GF-D8 (cell line): ENCODE measurements around the gene EIF1B.

Experiments used
- DNase-seq: peaks from one replicate; lab custom pipeline; 2025; lab: John Stamatoyannopoulos, UW

EIF1B gene

DNA sequence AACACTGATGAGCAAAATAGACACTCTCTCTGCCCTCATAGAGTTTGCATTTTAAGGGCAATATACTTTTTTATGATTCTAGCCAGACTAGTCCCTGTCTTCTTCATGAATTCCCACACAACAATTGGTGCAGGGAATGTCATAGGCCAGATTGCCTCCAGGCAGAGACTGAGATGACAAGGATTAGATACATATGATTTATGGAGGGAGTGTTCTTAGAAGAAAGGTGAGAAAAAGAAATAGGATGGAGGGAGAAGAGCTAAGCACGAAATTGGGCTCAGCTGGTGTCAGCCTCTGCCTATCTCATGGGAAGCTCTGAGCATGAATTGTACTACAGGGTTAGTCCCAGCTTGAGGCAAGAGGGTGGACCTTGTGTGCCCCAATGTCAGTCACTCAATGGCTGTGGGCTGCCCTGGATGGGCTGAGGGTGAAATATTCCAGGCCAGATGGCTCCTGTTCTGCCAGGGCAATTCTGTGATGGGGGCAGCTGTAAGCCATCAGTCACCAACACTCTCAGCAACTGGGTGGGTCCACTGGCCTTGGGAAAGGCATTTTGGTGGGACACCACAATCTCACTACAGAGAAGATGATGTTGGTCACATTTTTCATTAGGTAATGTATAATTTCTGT is 31.1 kb downstream of the EIF1B start:
- DNase-seq, result no peak

DNA sequence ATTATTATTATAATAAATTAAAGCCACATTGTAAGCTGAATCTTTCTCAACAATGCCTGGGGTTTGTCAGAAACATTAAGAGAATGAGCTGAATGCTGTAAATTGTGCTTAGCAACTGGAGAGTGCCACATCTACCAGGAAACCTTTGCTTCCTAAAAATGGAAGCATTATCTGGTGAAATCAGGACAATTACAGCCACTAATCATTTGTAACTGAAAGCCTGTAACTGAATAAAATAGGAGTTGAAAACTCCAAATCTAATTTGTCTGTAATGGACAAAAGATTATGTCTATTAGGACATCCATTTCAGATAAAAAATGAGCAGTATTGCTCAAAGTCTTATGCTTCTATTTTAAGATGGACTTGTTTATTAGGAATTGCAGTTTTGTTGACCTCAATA is 32.2 kb downstream of the EIF1B start:
- DNase-seq, result no peak

GRCh38 chr3:40350529-40350928 is 41.0 kb downstream of the EIF1B start:
- no peak for DNase-seq

DNA sequence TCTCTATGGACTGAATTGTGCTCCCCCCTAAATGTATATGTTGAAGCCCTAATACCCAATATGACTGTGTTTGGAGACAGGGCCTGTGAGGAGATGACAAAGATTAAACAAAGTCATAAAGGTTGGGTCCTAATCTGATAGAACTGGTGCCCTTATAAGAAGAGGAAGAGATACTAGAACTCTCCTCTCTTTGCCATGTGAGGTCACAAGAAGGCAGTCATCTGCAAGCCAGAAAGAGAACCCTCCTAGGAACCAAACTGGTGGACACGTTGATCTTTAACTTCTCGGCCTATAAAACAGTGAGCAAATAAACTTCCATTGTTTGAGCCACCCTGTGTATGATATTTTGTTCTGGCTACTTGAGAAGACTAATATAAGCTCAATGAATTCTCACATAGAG is 45.9 kb downstream of the EIF1B start:
- no peak for DNase-seq

- no peak for DNase-seq
Observed at GRCh38 chr3:40358454-40358853, 48.9 kb downstream of the EIF1B start.
